Neural progenitor cell (in vitro differentiated cells): ENCODE data around the gene LRRC1.

Experiments used
- CTCF ChIP-seq: fragments of 200-600 bp; sonication (generic); IDR thresholded peaks from 2 replicates; pipeline ENCODE4 v1.5.1; 2017; ENCODE audit warnings: antibody characterized with exemption, mild to moderate bottlenecking
- EZH2 ChIP-seq: fragments of 200-600 bp; sonication (generic); IDR thresholded peaks from 2 replicates; pipeline ENCODE4 v1.6.1; 2017; ENCODE audit warnings: antibody characterized with exemption, mild to moderate bottlenecking, moderate library complexity
- EZH2phosphoT487 ChIP-seq: fragments of 200-600 bp; sonication (generic); IDR thresholded peaks from 2 replicates; pipeline ENCODE4 v1.6.1; 2017; ENCODE audit warnings: antibody characterized with exemption

- TF ChIP-seq CTCF (no peak), EZH2 (no peak), EZH2phosphoT487 (no peak)
Measured at GRCh38 chr6:53824714-53825113, 29.9 kb downstream of the LRRC1 start.
